Adrenal gland (tissue), 12 donors: Measurements from ENCODE around the gene CPVL. TPM values are rescaled to one million over a fixed set of nuclear protein-coding genes. Genes with fewer than 3 reads are reported as not detected.

ENCODE experiments used
- DNase-seq, 7 donors: peaks; one replicate each; pipeline ENCODE4 v3.0.0-alpha.2; 2019 to 2020
- H3K27ac ChIP-seq, 5 donors: fragments of 200-600 bp; sonication (generic) in 4 of 5; 1 replicate in 3 of 5; 2 replicates in 2 of 5; pipeline versions ENCODE4 v1.5.1 to v1.8.0; 2016 to 2020; ENCODE audit warnings: mild to moderate bottlenecking in 1 of 5
- H3K27me3 ChIP-seq: fragments of 200-600 bp; 2 replicates; pipeline ENCODE4 v1.8.0; 2021
- H3K36me3 ChIP-seq, 2 donors: fragments of 200-600 bp; replicated peaks in 1 of 2; 1 replicate in 1 of 2; 2 replicates in 1 of 2; pipeline versions ENCODE4 v1.5.1 to v1.8.0; 2018 to 2022
- H3K4me1 ChIP-seq, 2 donors: fragments of 200-600 bp; replicated peaks in 1 of 2; 1 replicate in 1 of 2; 2 replicates in 1 of 2; pipeline versions ENCODE4 v1.5.1 to v1.8.0; 2018 to 2021
- H3K4me3 ChIP-seq, 4 donors: fragments of 200-600 bp; sonication (generic) in 3 of 4; one replicate each; pipeline ENCODE4 v1.5.1; 2016 to 2018
- H3K9me3 ChIP-seq, 3 donors: fragments of 200-600 bp; sonication (generic) in 1 of 3; replicated peaks in 1 of 3; 1 replicate in 2 of 3; 2 replicates in 1 of 3; pipeline versions ENCODE4 v1.5.1 to v1.8.0; 2016 to 2021
- CTCF ChIP-seq, 6 experiments: fragments of 450-650 bp in 4 of 6; fragments of 200-600 bp in 2 of 6; sonication (generic) in 1 of 6; IDR thresholded peaks; 1 replicate in 5 of 6; 2 replicates in 1 of 6; pipeline versions ENCODE4 v1.5.1 to v1.8.0; 2016 to 2021; ENCODE audit warnings: antibody characterized with exemption in 6 of 6, mild to moderate bottlenecking in 2 of 6, moderate library complexity in 1 of 6
- POLR2A ChIP-seq, 2 donors: fragments of 450-650 bp; IDR thresholded peaks; one replicate each; pipeline ENCODE4 v1.6.1; 2017; ENCODE audit warnings: antibody characterized with exemption in 2 of 2, mild to moderate bottlenecking in 2 of 2, moderate library complexity in 1 of 2
- WGBS, 4 donors: extraction: QIAGEN DNeasy Blood & Tissue Kit in 2 of 4; methylation state at CpG; one replicate each; pipeline versions ENCODE4 v1.1.5 to v1.1.7; 2013 to 2017; 5-methylcytosine and 5-hydroxymethylcytosine counted together
- intact Hi-C, 2 donors: fragments of 100-400 bp; cut with DNase I; formaldehyde crosslinking; loops; one replicate each; pipeline versions ENCODE4 v1.14.1 to v1.15.0; 2022 to 2023
- polyA plus RNA-seq, 3 donors: library from polyadenylated mRNA; stranded (reverse); fragments of 200-250 nt in 2 of 3; fragments of 350-450 nt in 1 of 3; fragmentation: Illumina TruSeq in 1 of 3; extraction: RNeasy Lipid Tissue Mini Kit (QIAGEN cat#74804) in 1 of 3; gene quantifications; one replicate each; pipeline ENCODE4 v1.2.3, GENCODE V29; 2013 to 2014
- total RNA-seq, 9 donors: library from RNA; depleted of rRNA in 4 of 9; stranded (reverse); fragments of >200 nt in 4 of 9; fragments of 120-200 nt in 1 of 9; fragmentation: NEBNext Ultra II Directional in 1 of 9; extraction: Animal tissue kit (Norgen Biotek cat#: 25700) in 1 of 9; gene quantifications; one replicate each; pipeline versions ENCODE4 v1.1.0 to v1.2.4, GENCODE V29; 2013 to 2023
- donor health status: healthy with polysubstance abuse.
- donor health status: Bipolar disorder and iron deficiency.
- donor health status: DM: yes; HTN: yes; CAD: no.
- donor health status: DM: no; HTN: no; CAD: no.
- donor health status: DM: no; HTN: no; CAD: no.
- donor health status: DM: yes; HTN: yes; CAD: no.

Gene CPVL
- total and polyA plus RNA-seq, 12 donors, result 3.2 to 61.7 (median 32.7) TPM

- intact Hi-C loops, result no loop called here
- Histone ChIP-seq H3K4me1 (peaks cover 0 to 32% of the 10 kb centered on the region in 2 donors), H3K27ac (no peak overlapping the region), H3K36me3 (no peaks in the 10 kb centered on the region), H3K9me3 (no peaks in the 10 kb centered on the region), H3K4me3 (no peak overlapping the region), H3K27me3 (no peaks in the 10 kb centered on the region)
- no peak for DNase-seq
- WGBS, 4 donors, result 89 to 95% (median 94%) methylated on average over 4 of the region's 4 CpGs
- no peak for TF ChIP-seq CTCF (IDR thresholded peaks at IDR 0.05)
- TF ChIP-seq POLR2A (IDR thresholded peaks at IDR 0.05), result no peak
Measured at GRCh38 chr7:29041991-29042390, 104.3 kb downstream of the CPVL start.

GRCh38 chr7:29040579-29040925 lies 105.8 kb downstream of the CPVL start:
- Histone ChIP-seq H3K4me3 (no peak overlapping the region), H3K9me3 (no peaks in the 10 kb centered on the region), H3K36me3 (no peaks in the 10 kb centered on the region), H3K4me1 (peaks cover 0 to 32% of the 10 kb centered on the region in 2 donors), H3K27ac (peak overlapping the region in 1 of 5 donors; percentile 19), H3K27me3 (no peaks in the 10 kb centered on the region)
- DNase-seq, result no peak
- 43 to 73% (median 61%) methylated on average over 2 of the region's 2 CpGs for WGBS, 4 donors
- TF ChIP-seq CTCF (IDR thresholded peaks at IDR 0.05) (no peak), POLR2A (IDR thresholded peaks at IDR 0.05) (no peak)
- intact Hi-C loops, result no loop called here

- TF ChIP-seq POLR2A (IDR thresholded peaks at IDR 0.05), result no peak
- no peak for TF ChIP-seq CTCF (IDR thresholded peaks at IDR 0.05)
- H3K4me3 ChIP-seq, result no peak overlapping the region
- H3K27me3 ChIP-seq, result no peaks in the 10 kb centered on the region
- intact Hi-C loops, result no loop called here
- no peaks in the 10 kb centered on the region for H3K9me3 ChIP-seq
- H3K27ac ChIP-seq, result peak overlapping the region in 1 of 5 donors; percentile 19
- H3K4me1 ChIP-seq, result peaks cover 0 to 32% of the 10 kb centered on the region in 2 donors
- no peak for DNase-seq
- H3K36me3 ChIP-seq, result no peaks in the 10 kb centered on the region
- 37 to 52% (median 48%) methylated on average over 2 of the region's 2 CpGs for WGBS, 4 donors
Measured at GRCh38 chr7:29039821-29040578, 106.3 kb downstream of the CPVL start.

- H3K27me3 ChIP-seq, result no peaks in the 10 kb centered on the region
- intact Hi-C loops, result no loop called here
- H3K4me1 ChIP-seq, result peaks cover 0 to 32% of the 10 kb centered on the region in 2 donors
- 61 to 78% (median 67%) methylated on average over 2 of the region's 2 CpGs for WGBS, 4 donors
- H3K36me3 ChIP-seq, result no peaks in the 10 kb centered on the region
- DNase-seq, result no peak
- TF ChIP-seq CTCF (IDR thresholded peaks at IDR 0.05), result no peak
- TF ChIP-seq POLR2A (IDR thresholded peaks at IDR 0.05), result no peak
- no peak overlapping the region for H3K4me3 ChIP-seq
- no peaks in the 10 kb centered on the region for H3K9me3 ChIP-seq
- H3K27ac ChIP-seq, result peak overlapping the region in 1 of 5 donors; percentile 2
Measured at GRCh38 chr7:29038463-29038862, 107.9 kb downstream of the CPVL start.
